Thoracic aorta (tissue), 2 donors: ENCODE data around the gene TSNAXIP1. TPM values are rescaled to one million over a fixed set of nuclear protein-coding genes. Genes with fewer than 3 reads are reported as not detected.

Experiments used
- ATAC-seq: fragments of 150-250 bp; one replicate; pipeline ENCODE4 v1.8.0; 2017; ENCODE audit warnings: low read depth; ENCODE audit not compliant: insufficient number of reproducible peaks, low FRiP score
- DNase-seq: peaks from one replicate; pipeline ENCODE4 v3.0.0-alpha.2; 2020; ENCODE audit warnings: low spot score
- H3K27ac ChIP-seq, 2 donors: fragments of 200-600 bp; sonication (generic); 1 replicate in 1 of 2; 2 replicates in 1 of 2; pipeline ENCODE4 v1.5.1; 2016; ENCODE audit warnings: mild to moderate bottlenecking in 2 of 2, moderate library complexity in 2 of 2
- H3K27me3 ChIP-seq: fragments of 200-600 bp; sonication (generic); replicated peaks from 2 replicates; pipeline ENCODE4 v1.6.0; 2016; ENCODE audit warnings: mild to moderate bottlenecking; ENCODE audit not compliant: insufficient read depth
- H3K36me3 ChIP-seq: fragments of 200-600 bp; sonication (generic); one replicate; pipeline ENCODE4 v1.5.1; 2016
- H3K4me1 ChIP-seq, 2 donors: fragments of 200-600 bp; sonication (generic); 1 replicate in 1 of 2; 2 replicates in 1 of 2; pipeline versions ENCODE4 v1.5.1 to v1.6.0; 2016; ENCODE audit warnings: low read depth in 2 of 2, mild to moderate bottlenecking in 1 of 2; ENCODE audit not compliant: control insufficient read depth in 1 of 2
- H3K4me3 ChIP-seq: fragments of 200-600 bp; sonication (generic); 2 replicates; pipeline ENCODE4 v1.5.1; 2016; ENCODE audit warnings: mild to moderate bottlenecking
- H3K9me3 ChIP-seq: fragments of 200-600 bp; sonication (generic); 2 replicates; pipeline ENCODE4 v1.5.1; 2016
- total RNA-seq, 2 donors: library from RNA; depleted of rRNA; stranded (reverse); fragments of >200 nt; gene quantifications; one replicate each; pipeline versions ENCODE4 v1.1.0 to v1.2.3, GENCODE V29; 2016
- TF ChIP-seq, protein P1 (sequence below): fragments of 200-600 bp; sonication (generic); IDR thresholded peaks from one replicate; pipeline ENCODE4 v1.5.1; 2019; ENCODE audit warnings: antibody characterized with exemption

TSNAXIP1 gene
- total RNA-seq, 2 donors from 2014 or later: 4.1 to 8.5 TPM

DNA sequence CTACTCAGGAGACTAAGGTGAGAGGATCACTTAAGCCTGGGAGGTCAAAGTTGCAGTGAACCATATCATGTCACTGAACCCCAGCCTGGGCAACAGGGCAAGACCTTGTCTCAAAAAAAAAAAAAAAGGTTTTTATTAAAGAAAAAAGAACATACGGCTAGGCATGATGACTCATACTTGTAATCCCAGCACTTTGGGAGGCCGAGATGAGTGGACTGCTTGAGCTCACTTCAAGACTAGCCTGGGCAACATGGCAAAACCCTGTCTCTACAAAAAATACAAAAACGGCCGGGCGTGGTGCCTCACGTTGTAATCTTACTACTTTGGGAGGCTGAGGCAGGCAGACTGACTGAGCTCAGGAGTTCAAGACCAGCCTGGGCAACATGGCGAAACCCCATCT, 38.7 kb upstream of the TSNAXIP1 start:
- Histone ChIP-seq H3K36me3 (peaks cover 18% of the 10 kb centered on the region), H3K27ac (no peak overlapping the region), H3K9me3 (no peaks in the 10 kb centered on the region), H3K27me3 (no peaks in the 10 kb centered on the region), H3K4me3 (no peak overlapping the region), H3K4me1 (peaks cover 1 to 4% of the 10 kb centered on the region in 2 donors)
- DNase-seq: no peak
- no peak for ATAC-seq
- TF ChIP-seq, protein P1, sequence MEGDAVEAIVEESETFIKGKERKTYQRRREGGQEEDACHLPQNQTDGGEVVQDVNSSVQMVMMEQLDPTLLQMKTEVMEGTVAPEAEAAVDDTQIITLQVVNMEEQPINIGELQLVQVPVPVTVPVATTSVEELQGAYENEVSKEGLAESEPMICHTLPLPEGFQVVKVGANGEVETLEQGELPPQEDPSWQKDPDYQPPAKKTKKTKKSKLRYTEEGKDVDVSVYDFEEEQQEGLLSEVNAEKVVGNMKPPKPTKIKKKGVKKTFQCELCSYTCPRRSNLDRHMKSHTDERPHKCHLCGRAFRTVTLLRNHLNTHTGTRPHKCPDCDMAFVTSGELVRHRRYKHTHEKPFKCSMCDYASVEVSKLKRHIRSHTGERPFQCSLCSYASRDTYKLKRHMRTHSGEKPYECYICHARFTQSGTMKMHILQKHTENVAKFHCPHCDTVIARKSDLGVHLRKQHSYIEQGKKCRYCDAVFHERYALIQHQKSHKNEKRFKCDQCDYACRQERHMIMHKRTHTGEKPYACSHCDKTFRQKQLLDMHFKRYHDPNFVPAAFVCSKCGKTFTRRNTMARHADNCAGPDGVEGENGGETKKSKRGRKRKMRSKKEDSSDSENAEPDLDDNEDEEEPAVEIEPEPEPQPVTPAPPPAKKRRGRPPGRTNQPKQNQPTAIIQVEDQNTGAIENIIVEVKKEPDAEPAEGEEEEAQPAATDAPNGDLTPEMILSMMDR: no peak

DNA sequence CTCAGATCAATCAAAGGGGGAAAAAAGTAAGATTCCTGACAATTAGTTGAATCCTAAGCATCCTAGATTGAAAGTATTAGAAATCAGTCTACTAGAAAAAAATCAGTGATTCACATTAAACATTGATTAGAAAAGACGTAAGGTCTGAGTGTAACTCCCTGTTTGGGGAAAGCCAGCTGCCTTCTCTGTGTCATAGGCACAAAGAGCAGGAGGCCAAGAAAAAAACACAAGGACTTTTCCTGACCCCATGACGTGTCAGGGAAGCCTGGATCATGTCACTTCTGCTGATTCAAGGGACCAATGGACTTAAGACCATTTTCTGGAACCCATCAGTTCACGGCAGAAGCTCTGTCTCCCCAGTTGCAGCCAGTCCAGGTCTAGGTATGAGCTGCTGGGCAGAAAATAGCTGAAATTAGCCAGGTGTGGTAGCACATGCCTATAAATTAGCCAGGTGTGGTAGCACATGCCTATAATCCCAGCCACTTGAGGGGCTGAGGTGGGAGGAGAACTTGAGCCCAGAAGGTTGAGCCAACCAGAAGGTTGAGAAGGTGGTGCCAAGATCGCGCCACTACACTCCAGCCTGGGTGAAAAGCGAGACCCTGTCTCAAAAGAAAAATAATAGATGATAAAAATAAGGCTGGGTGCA, 36.2 kb upstream of the TSNAXIP1 start:
- no peak for DNase-seq
- TF ChIP-seq, protein P1: no peak
- H3K36me3 ChIP-seq: peaks cover 18% of the 10 kb centered on the region
- no peaks in the 10 kb centered on the region for H3K9me3 ChIP-seq
- H3K27me3 ChIP-seq: no peaks in the 10 kb centered on the region
- H3K27ac ChIP-seq: no peak overlapping the region
- ATAC-seq: no peak
- H3K4me1 ChIP-seq: peaks cover 11 to 26% of the 10 kb centered on the region in 2 donors
- H3K4me3 ChIP-seq: no peak overlapping the region

DNA sequence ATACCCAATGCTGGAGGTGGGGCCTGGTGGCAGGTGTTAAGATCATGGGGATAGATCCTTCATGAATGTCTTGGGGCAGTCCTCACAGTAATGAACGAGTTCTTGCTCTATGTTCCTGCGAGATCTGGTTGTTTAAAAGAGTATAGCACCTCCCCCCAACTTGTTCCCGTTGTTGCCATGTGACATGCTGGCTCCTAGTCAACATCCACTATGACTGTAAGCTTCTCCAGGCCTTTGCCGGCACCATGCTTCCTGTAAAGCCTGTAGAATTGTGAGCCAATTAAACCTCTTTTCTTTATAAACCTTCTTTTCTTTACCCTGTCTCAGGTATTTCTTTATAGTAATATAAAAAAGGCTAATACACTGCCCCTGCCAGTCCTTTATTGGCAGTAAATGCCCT, 33.6 kb upstream of the TSNAXIP1 start:
- TF ChIP-seq, protein P1: no peak
- H3K36me3 ChIP-seq: peaks cover 9% of the 10 kb centered on the region
- no peaks in the 10 kb centered on the region for H3K9me3 ChIP-seq
- peak overlapping the region in 1 of 2 donors; percentile 45 for H3K27ac ChIP-seq
- H3K4me3 ChIP-seq: no peak overlapping the region
- H3K27me3 ChIP-seq: no peaks in the 10 kb centered on the region
- DNase-seq (peak; percentile 13), ATAC-seq (no peak)
- peaks cover 11 to 26% of the 10 kb centered on the region in 2 donors for H3K4me1 ChIP-seq

DNA sequence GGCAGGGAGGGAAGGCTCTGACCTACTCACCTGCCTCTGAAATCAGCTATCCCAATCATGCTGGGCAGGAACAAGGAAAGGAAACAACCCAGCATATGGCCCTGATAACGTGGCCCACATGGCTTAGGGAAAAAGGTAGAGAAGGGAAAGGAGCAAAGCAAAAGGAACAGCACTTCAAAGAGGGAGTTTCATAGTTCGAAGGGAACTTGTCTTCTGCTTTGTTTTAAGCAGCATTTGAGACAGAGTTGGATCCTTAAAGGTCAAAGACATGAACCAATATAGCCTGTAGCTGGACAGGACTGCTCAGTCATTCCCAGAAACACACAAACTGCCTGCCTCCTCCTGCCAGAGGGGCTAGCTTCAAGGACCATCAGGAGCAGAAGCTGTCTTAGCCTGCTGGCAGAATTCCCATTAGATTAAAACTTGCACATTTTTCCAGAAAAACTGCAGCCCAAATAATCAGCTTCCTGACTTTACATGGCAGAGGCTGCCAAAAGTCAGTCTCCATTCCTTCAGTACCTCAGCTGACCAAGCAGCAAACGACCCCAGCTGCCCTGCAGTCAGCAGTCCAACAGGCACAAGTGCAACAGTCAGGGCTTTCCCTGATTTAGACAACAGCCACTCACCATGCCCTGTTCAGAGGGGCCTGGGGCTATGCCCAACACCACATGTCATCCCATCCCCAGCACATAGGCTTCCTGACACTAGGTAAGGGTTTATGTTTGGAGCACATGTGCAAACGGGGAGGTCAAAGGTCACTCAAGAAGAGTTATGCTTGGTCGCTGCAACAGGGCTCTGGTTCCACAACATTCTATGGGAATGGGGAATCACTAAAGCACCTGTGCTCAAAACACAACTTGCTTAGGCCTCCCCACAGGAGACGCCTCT, 32.9 kb upstream of the TSNAXIP1 start:
- Histone ChIP-seq H3K27ac (peak overlapping the region in 1 of 2 donors; percentile 45), H3K4me1 (peaks cover 11 to 26% of the 10 kb centered on the region in 2 donors), H3K4me3 (no peak overlapping the region), H3K27me3 (no peaks in the 10 kb centered on the region), H3K36me3 (peaks cover 9% of the 10 kb centered on the region), H3K9me3 (no peaks in the 10 kb centered on the region)
- TF ChIP-seq, protein P1: no peak
- DNase-seq: no peak
- ATAC-seq: no peak

DNA sequence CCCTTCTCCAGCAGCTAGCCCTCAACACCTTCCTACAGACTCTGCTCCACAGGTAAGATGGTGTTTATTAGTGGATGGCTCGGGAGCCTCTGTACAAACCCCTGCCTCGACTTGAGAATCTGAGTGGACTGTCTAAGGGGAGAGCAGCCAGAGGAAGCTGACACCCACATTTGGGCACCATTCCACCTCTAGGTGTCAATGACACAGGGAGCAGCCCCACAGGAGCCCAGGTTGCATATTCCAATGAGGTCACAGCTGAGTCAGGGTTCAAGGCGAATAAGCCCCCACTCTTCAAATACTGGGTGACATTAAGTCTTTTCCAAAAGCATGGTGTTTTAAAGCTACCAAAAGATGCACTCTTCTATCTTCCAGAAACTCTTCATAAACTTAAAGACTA, 32.2 kb upstream of the TSNAXIP1 start:
- H3K9me3 ChIP-seq: no peaks in the 10 kb centered on the region
- no peak for ATAC-seq
- peaks cover 11 to 32% of the 10 kb centered on the region in 2 donors for H3K4me1 ChIP-seq
- TF ChIP-seq, protein P1: no peak
- H3K27me3 ChIP-seq: no peaks in the 10 kb centered on the region
- H3K27ac ChIP-seq: no peak overlapping the region
- peaks cover 9% of the 10 kb centered on the region for H3K36me3 ChIP-seq
- no peak overlapping the region for H3K4me3 ChIP-seq
- DNase-seq: no peak
